Measurements from ENCODE around the gene P2RX7. TPM values are rescaled to one million over a fixed set of nuclear protein-coding genes. Genes with fewer than 3 reads are reported as not detected.

P2RX7 gene
- 10 to 100 TPM in 3 of 4 donors, 1 to 10 TPM in 1; 9.8 to 38.6 (median 24.4) TPM for total RNA-seq

DNA sequence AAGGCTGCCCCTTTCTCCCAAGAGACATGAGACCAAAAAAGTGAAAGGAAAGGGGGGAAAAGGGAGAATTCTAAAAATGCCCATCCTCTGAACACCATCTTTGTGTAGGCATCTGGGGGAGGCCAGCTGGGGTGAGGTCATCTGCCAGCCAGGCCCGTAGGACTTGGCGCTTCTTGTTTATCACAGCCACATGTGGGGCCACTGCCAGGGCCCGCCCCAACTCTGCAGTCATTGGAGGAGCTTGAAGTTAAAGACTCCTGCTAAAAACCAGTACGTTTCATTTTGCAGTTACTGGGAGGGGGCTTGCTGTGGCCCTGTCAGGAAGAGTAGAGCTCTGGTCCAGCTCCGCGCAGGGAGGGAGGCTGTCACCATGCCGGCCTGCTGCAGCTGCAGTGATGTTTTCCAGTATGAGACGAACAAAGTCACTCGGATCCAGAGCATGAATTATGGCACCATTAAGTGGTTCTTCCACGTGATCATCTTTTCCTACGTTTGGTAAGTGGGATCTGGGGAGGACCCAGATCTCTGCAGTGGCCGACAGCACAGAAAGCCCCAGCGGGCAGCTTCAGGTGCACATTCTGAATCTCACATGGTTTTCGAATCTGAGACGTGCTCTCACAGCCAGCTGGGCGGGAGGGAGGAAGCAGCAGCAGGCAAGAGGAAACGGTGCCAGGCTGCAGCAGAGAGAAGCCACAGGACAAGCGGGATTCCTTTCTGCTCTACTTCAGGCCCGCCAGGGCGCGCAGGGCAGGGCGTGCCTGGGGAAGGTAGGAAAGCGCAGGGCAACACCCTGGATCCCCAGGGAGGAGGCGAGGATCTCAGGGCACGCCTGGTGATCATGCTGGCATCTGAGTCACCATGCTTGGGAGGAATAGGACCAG is at the start of gene P2RX7:
P2RX7 (plus strand) TSS at position 276 of the 881 bp plus-strand sequence; CDS start at position 371, 95 bp downstream.
- intact Hi-C loops (cut with DNase I; ENCODE audit: low total_unique reads) = no loop called here
- DNase-seq (ENCODE audit: low spot score in 2 of 2) = peak; percentile 84 to 96
- peak within 1 kb of the TSS; percentile 8 for H3K4me3 ChIP-seq (ENCODE audit: low read depth, poor library complexity, severe bottlenecking)
- TF ChIP-seq CTCF (IDR thresholded peaks at IDR 0.05) (no peak), POLR2A (IDR thresholded peaks at IDR 0.05) (no peak)
- WGBS, 2 donors = 1 to 3% methylated on average over 19 to 25 of the region's 25 CpGs

GRCh38 chr12:121084229-121084628 is 48.4 kb upstream of the P2RX7 start:
- TF ChIP-seq POLR2A (IDR thresholded peaks at IDR 0.05) = no peak
- TF ChIP-seq CTCF (IDR thresholded peaks at IDR 0.05) = no peak
- no peak for DNase-seq (ENCODE audit: low spot score in 2 of 2)
- intact Hi-C loops (cut with DNase I; ENCODE audit: low total_unique reads) = no loop called here
- H3K4me3 ChIP-seq (ENCODE audit: low read depth, poor library complexity, severe bottlenecking) = no peak overlapping the region
- 69 to 79% methylated on average over 3 of the region's 3 CpGs for WGBS, 2 donors

GRCh38 chr12:121085069-121085468 is 47.6 kb upstream of the P2RX7 start:
- TF ChIP-seq POLR2A (IDR thresholded peaks at IDR 0.05) (no peak), CTCF (IDR thresholded peaks at IDR 0.05) (no peak)
- 82 to 94% methylated on average over 4 of the region's 4 CpGs for WGBS, 2 donors
- H3K4me3 ChIP-seq (ENCODE audit: low read depth, poor library complexity, severe bottlenecking) = no peak overlapping the region
- DNase-seq (ENCODE audit: low spot score in 2 of 2) = peak in 1 of 2 donors; percentile 1
- intact Hi-C loops (cut with DNase I; ENCODE audit: low total_unique reads) = no loop called here

DNA sequence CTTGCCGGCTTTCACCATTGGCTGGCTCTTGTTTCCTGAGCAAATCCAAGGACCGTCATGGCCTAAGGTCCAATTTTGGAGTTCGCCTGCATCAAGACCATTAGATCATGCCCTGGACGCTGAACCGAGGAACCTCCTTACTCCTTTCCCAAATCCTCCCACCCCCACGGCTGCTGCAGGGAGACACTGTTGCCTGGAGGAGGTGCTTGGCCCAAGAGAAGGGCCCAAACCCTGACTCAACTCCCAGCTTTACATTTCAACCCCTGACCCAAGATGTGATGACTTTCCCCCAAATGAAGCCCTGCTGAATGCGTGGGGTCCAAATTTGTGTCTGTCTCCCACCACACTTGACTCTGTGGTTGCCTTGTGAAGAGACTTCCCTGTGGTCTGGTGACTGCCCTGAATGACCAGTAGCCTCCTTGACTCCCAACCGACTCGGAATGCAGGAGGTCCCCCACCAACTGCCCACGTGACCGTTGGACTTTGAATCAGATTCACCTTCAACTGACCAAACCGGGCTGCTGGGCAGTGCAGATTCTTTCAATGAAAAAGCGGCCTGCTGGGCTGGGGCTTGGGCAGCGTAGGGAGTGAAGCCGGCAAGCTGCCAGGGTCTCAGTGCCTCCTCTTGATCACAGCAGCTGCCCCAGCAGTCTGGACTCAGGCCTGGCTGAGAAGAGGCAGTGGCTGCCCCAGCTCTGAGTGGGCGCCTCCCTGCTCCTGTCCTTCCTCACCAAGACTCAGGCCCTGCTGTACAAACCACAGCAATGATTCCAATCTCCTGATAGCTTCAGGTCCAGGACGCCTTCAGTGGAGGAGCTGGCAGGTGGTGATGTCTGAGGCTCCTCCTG is 46.9 kb upstream of the P2RX7 start:
- WGBS, 2 donors = 93 to 95% methylated on average over 17 of the region's 17 CpGs
- TF ChIP-seq POLR2A (IDR thresholded peaks at IDR 0.05) (no peak), CTCF (IDR thresholded peaks at IDR 0.05) (no peak)
- no peak overlapping the region for H3K4me3 ChIP-seq (ENCODE audit: low read depth, poor library complexity, severe bottlenecking)
- intact Hi-C loops (cut with DNase I; ENCODE audit: low total_unique reads) = no loop called here
- DNase-seq (ENCODE audit: low spot score in 2 of 2) = no peak

DNA sequence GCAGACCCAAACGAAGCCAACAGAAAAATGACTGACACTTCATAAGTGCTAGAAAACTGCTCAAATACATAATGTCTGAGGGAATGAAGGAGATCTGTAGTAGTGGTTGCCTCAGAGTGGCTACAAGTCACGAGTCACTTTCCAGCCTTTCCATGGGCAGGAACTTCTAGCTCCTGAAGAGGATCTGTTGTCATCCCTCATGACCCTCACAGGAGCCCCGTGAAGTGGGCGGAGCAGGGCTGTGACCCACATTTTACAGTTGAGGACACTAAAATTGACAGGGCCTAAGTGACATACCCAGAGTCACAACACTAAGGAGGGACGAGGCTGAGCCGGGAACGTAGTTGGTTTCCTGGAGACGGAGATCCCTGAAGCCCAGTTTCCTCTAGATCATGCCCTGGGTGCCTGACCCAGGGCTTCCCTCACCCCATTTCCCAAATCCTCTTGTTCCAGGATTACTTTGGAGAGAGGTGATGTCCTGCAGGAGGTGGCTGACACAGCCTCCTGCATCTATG is 45.8 kb upstream of the P2RX7 start:
- no peak overlapping the region for H3K4me3 ChIP-seq (ENCODE audit: low read depth, poor library complexity, severe bottlenecking)
- TF ChIP-seq POLR2A (IDR thresholded peaks at IDR 0.05) (no peak), CTCF (IDR thresholded peaks at IDR 0.05) (no peak)
- WGBS, 2 donors = 88 to 90% methylated on average over 8 of the region's 8 CpGs
- no peak for DNase-seq (ENCODE audit: low spot score in 2 of 2)
- intact Hi-C loops (cut with DNase I; ENCODE audit: low total_unique reads) = no loop called here
